ENCODE results near the gene RHBDD1. TPM values are rescaled to one million over a fixed set of nuclear protein-coding genes. Genes with fewer than 3 reads are reported as not detected.

Gene RHBDD1
- total and polyA plus RNA-seq, 2 donors (not counting 3 experiments of a cell fraction or from before 2014, with no cell fraction given) = 6.8 to 19.4 TPM

GRCh38 chr2:227007940-227008339 is 172.1 kb downstream of the RHBDD1 start:
- CTCF ChIA-PET = no interaction called here
- POLR2A ChIA-PET = no interaction called here
- no peaks in the 10 kb centered on the region for H3K79me2 ChIP-seq (ENCODE audit: control insufficient read depth, insufficient read depth, low read length)
- no peak overlapping the region for H2AFZ ChIP-seq (ENCODE audit: low read depth, low read length)
- H3K4me3 ChIP-seq (replicated peaks in 1 of 3; ENCODE audit: insufficient read depth in 1 of 3, low read depth in 1 of 3, low read length in 3 of 3) = no peak overlapping the region
- no peaks in the 10 kb centered on the region for H3K27me3 ChIP-seq (ENCODE audit: control insufficient read depth in 2 of 2, insufficient read depth in 2 of 2, low read length in 2 of 2)
- no peaks in the 10 kb centered on the region for H3K4me1 ChIP-seq (ENCODE audit: control insufficient read depth, extremely low read depth, insufficient read depth, low read length)
- H3K27ac ChIP-seq (ENCODE audit: insufficient read depth, low read depth, low read length) = no peak overlapping the region
- H3K9me3 ChIP-seq (replicated peaks; ENCODE audit: control insufficient read depth, insufficient read depth, low read length) = no peaks in the 10 kb centered on the region
- H4K20me1 ChIP-seq (replicated peaks; ENCODE audit: control insufficient read depth, extremely low read depth, insufficient read depth, low read length) = no peaks in the 10 kb centered on the region
- H3K4me2 ChIP-seq (ENCODE audit: insufficient read depth, low read length) = no peak overlapping the region
- intact Hi-C loops (cut with micrococcal nuclease) = no loop called here
- DNase-seq (ENCODE audit: low read depth, low spot score) (no peak), FAIRE-seq (no peak)
- no TSS peak for BruUV-seq (replicated peaks)
- no peaks in the 10 kb centered on the region for H3K36me3 ChIP-seq (ENCODE audit: control insufficient read depth in 2 of 2, extremely low read depth in 1 of 2, insufficient read depth in 2 of 2, low read length in 2 of 2)
- H3K9ac ChIP-seq (replicated peaks; ENCODE audit: extremely low read depth, insufficient read depth, low read length) = no peak overlapping the region
- TF ChIP-seq EZH2 (IDR thresholded peaks at IDR 0.05; ENCODE audit: borderline replicate concordance, low read depth, low read length, severe bottlenecking) = no peak
- no peak for TF ChIP-seq POLR2A (IDR thresholded peaks at IDR 0.05; ENCODE audit: low read depth, low read length)
- TF ChIP-seq JUN (IDR thresholded peaks at IDR 0.05; ENCODE audit: borderline replicate concordance, insufficient read depth, insufficient read length, low read depth) = no peak
- TF ChIP-seq POLR2AphosphoS5 (IDR thresholded peaks at IDR 0.05; ENCODE audit: insufficient read depth, low read depth, low read length) = no peak
- no peak for TF ChIP-seq MYC (IDR thresholded peaks at IDR 0.05; ENCODE audit: low read depth, low read length)
- dilution Hi-C loops (cut with MboI; ENCODE audit: extremely low pct_ligation_motif_present, low sequenced_read_pairs) = no loop called here
- no peaks in the 10 kb centered on the region for H3K9me1 ChIP-seq (replicated peaks; ENCODE audit: control insufficient read depth, extremely low read depth, insufficient read depth, low read length)

GRCh38 chr2:227010433-227010832 is 174.6 kb downstream of the RHBDD1 start:
- no peak for TF ChIP-seq JUN (IDR thresholded peaks at IDR 0.05; ENCODE audit: borderline replicate concordance, insufficient read depth, insufficient read length, low read depth)
- no peak for TF ChIP-seq EZH2 (IDR thresholded peaks at IDR 0.05; ENCODE audit: borderline replicate concordance, low read depth, low read length, severe bottlenecking)
- Histone ChIP-seq H3K79me2 (ENCODE audit: control insufficient read depth, insufficient read depth, low read length) (no peaks in the 10 kb centered on the region), H3K9me1 (replicated peaks; ENCODE audit: control insufficient read depth, extremely low read depth, insufficient read depth, low read length) (no peaks in the 10 kb centered on the region), H4K20me1 (replicated peaks; ENCODE audit: control insufficient read depth, extremely low read depth, insufficient read depth, low read length) (no peaks in the 10 kb centered on the region), H2AFZ (ENCODE audit: low read depth, low read length) (no peak overlapping the region), H3K9ac (replicated peaks; ENCODE audit: extremely low read depth, insufficient read depth, low read length) (no peak overlapping the region), H3K4me1 (ENCODE audit: control insufficient read depth, extremely low read depth, insufficient read depth, low read length) (no peaks in the 10 kb centered on the region), H3K27ac (ENCODE audit: insufficient read depth, low read depth, low read length) (no peak overlapping the region), H3K4me2 (ENCODE audit: insufficient read depth, low read length) (no peak overlapping the region), H3K27me3 (ENCODE audit: control insufficient read depth in 2 of 2, insufficient read depth in 2 of 2, low read length in 2 of 2) (no peaks in the 10 kb centered on the region), H3K36me3 (ENCODE audit: control insufficient read depth in 2 of 2, extremely low read depth in 1 of 2, insufficient read depth in 2 of 2, low read length in 2 of 2) (no peaks in the 10 kb centered on the region), H3K9me3 (replicated peaks; ENCODE audit: control insufficient read depth, insufficient read depth, low read length) (no peaks in the 10 kb centered on the region), H3K4me3 (replicated peaks in 1 of 3; ENCODE audit: insufficient read depth in 1 of 3, low read depth in 1 of 3, low read length in 3 of 3) (no peak overlapping the region)
- BruUV-seq (replicated peaks) = no TSS peak
- intact Hi-C loops (cut with micrococcal nuclease) = no loop called here
- POLR2A ChIA-PET = no interaction called here
- FAIRE-seq (no peak), DNase-seq (ENCODE audit: low read depth, low spot score) (no peak)
- CTCF ChIA-PET = no interaction called here
- dilution Hi-C loops (cut with MboI; ENCODE audit: extremely low pct_ligation_motif_present, low sequenced_read_pairs) = no loop called here
